Measurements from ENCODE around the gene GSTM5.

GRCh38 chr1:109739738-109740614 lies 27.9 kb downstream of the GSTM5 start:
- no peak for TF ChIP-seq CTCF (IDR thresholded peaks at IDR 0.05)
- peak; percentile 80 to 93 for TF ChIP-seq POLR2A (IDR thresholded peaks at IDR 0.05)

All from Peyer's patch (tissue), 4 donors.